GM10248 (cell line): ENCODE results near the gene PARD3B.

Experiments
- CTCF ChIA-PET: fragments of 300-600 bp; sonication (Branson Sonifier 250); formaldehyde crosslinking; extraction: SDS; loops from one replicate; lab custom pipeline; 2021; ENCODE audit warnings: antibody characterized with exemption; lab: Yijun Ruan, JAX
- POLR2A ChIA-PET: fragments of 350-650 bp; sonication (Branson Sonifier 250); formaldehyde crosslinking; extraction: SDS; loops from one replicate; lab custom pipeline; 2020; ENCODE audit warnings: antibody characterized with exemption; lab: Yijun Ruan, JAX
- DNase-seq: peaks from one replicate; pipeline ENCODE4 v3.0.0; 2012; ENCODE audit errors: extremely low spot score
- CTCF ChIP-seq: IDR thresholded peaks from 2 replicates; pipeline ENCODE4 v1.5.1; 2012; ENCODE audit warnings: mild to moderate bottlenecking, low read depth; ENCODE audit errors: extremely low read depth, missing control alignments, control extremely low read depth

The PARD3B gene

GRCh38 chr2:205361970-205362369, 816.7 kb downstream of the PARD3B start:
- DNase-seq = no peak
- TF ChIP-seq CTCF = no peak
- CTCF ChIA-PET = interaction anchor here (1.3 kb wide), 1 partner anchor 18 kb away, joined by 3 read pairs; no protein-coding TSS in a partner anchor
- POLR2A ChIA-PET = no interaction called here

GRCh38 chr2:205364261-205364660, 819.0 kb downstream of the PARD3B start:
- ChIA-PET POLR2A (no interaction called here), CTCF (interaction anchor here (1.0 kb wide), 1 partner anchor 22 kb away, joined by 4 read pairs; no protein-coding TSS in a partner anchor)
- no peak for DNase-seq
- no peak for TF ChIP-seq CTCF

GRCh38 chr2:205366336-205367060, 821.2 kb downstream of the PARD3B start:
- POLR2A ChIA-PET = no interaction called here
- no peak for DNase-seq
- TF ChIP-seq CTCF = no peak
- CTCF ChIA-PET = interaction anchor here (1.2 to 1.7 kb wide), 2 partner anchors 15 to 19 kb away, joined by 5 read pairs; no protein-coding TSS in a partner anchor

- POLR2A ChIA-PET = no interaction called here
Observed at GRCh38 chr2:205367331-205367935, 822.2 kb downstream of the PARD3B start.

GRCh38 chr2:205369813-205370212, 824.5 kb downstream of the PARD3B start:
- TF ChIP-seq CTCF = no peak
- DNase-seq = no peak
- POLR2A ChIA-PET = no interaction called here

More at GRCh38 chr2:205367331-205367935, 822.2 kb downstream of the PARD3B start:
- no peak for DNase-seq
- no peak for TF ChIP-seq CTCF
- CTCF ChIA-PET = interaction anchor here (1.7 kb wide), 1 partner anchor 16 kb away, joined by 5 read pairs; no protein-coding TSS in a partner anchor

GRCh38 chr2:205370726-205371125, 825.5 kb downstream of the PARD3B start:
- CTCF ChIA-PET = no interaction called here
- POLR2A ChIA-PET = no interaction called here
- no peak for TF ChIP-seq CTCF
- DNase-seq = no peak

More at GRCh38 chr2:205369813-205370212, 824.5 kb downstream of the PARD3B start:
- CTCF ChIA-PET = no interaction called here
